ENCODE measurements around the gene CENPB. TPM values are rescaled to one million over a fixed set of nuclear protein-coding genes. Genes with fewer than 3 reads are reported as not detected.

The CENPB gene
- total RNA-seq, 2 experiments from 2014 or later: 67.0 to 68.0 TPM

GRCh38 chr20:3749689-3750531 is 36.6 kb downstream of the CENPB start:
- H3K4me1 Mint-ChIP-seq: peaks cover 19% of the 10 kb centered on the region
- H3K4me3 Mint-ChIP-seq: no peak overlapping the region
- H3K9me3 Mint-ChIP-seq: no peaks in the 10 kb centered on the region
- POLR2A ChIA-PET: interaction anchor here (1.5 kb wide), 1 partner anchor 71 kb away, joined by 3 read pairs; the partner anchor contains the start of gene AP5S1
- no peak overlapping the region for H3K27ac Mint-ChIP-seq
- DNase-seq: peak; percentile 47
- no peaks in the 10 kb centered on the region for H3K36me3 Mint-ChIP-seq (ENCODE audit: low read depth)
- CTCF ChIA-PET: interaction anchor here (0.5 to 6.3 kb wide), 12 partner anchors 10 to 73 kb away, joined by 3 to 43 read pairs (median 4); partner anchors contain the start of gene ADISSP
- H3K27me3 Mint-ChIP-seq: no peaks in the 10 kb centered on the region

DNA sequence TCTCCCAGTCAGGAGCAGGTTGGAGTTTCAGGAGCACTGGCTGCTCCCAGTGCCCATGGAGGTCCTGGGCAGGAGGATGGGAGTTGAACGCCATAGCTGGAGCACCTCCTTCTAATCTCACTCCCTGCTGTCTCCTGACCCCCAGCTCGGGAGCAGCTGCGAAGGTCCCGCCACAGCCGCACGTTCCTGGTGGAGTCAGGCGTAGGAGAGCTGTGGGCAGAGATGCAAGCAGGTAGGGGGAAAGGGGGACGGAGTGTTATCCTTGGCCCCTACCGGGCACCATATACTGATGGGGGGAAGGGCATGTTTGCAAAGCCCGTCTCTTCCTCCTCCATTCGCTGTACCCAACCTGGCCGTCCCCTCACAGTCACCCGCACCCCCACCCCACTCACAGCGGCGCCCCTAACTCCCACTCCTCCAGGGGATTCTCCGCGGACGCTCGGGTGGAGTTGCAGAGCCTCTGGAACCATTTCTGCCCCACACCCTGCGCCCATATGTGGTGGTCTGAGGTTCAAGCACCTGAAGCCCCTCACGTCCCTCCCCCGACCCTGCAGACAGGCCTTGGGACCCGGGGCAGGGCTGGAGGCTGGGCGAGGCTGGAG is 37.4 kb downstream of the CENPB start:
- H3K27ac Mint-ChIP-seq: no peak overlapping the region
- no peak overlapping the region for H3K4me3 Mint-ChIP-seq
- ChIA-PET CTCF (interaction anchor here (0.5 to 1.6 kb wide), 10 partner anchors 9 to 186 kb away, joined by 3 to 10 read pairs (median 4); partner anchors contain the start of gene ADISSP), POLR2A (interaction anchor here (1.5 kb wide), 1 partner anchor 71 kb away, joined by 3 read pairs; the partner anchor contains the start of gene AP5S1)
- no peak for DNase-seq
- no peaks in the 10 kb centered on the region for H3K9me3 Mint-ChIP-seq
- peaks cover 26% of the 10 kb centered on the region for H3K4me1 Mint-ChIP-seq
- H3K36me3 Mint-ChIP-seq (ENCODE audit: low read depth): no peaks in the 10 kb centered on the region
- H3K27me3 Mint-ChIP-seq: peaks cover 7% of the 10 kb centered on the region

- no peak for DNase-seq
- Mint-ChIP-seq H3K27ac (no peak overlapping the region), H3K9me3 (no peaks in the 10 kb centered on the region), H3K4me1 (peaks cover 25% of the 10 kb centered on the region), H3K36me3 (ENCODE audit: low read depth) (no peaks in the 10 kb centered on the region), H3K4me3 (no peak overlapping the region), H3K27me3 (peaks cover 12% of the 10 kb centered on the region)
- ChIA-PET CTCF (interaction anchor here (0.9 to 2.0 kb wide), 5 partner anchors 12 to 185 kb away, joined by 3 to 6 read pairs (median 3); partner anchors contain the start of gene ADISSP), POLR2A (interaction anchor here (1.1 to 1.5 kb wide), 3 partner anchors 12 to 72 kb away, joined by 3 read pairs; partner anchors contain the start of gene AP5S1)
Observed at GRCh38 chr20:3748073-3748472, 38.5 kb downstream of the CENPB start.

DNA sequence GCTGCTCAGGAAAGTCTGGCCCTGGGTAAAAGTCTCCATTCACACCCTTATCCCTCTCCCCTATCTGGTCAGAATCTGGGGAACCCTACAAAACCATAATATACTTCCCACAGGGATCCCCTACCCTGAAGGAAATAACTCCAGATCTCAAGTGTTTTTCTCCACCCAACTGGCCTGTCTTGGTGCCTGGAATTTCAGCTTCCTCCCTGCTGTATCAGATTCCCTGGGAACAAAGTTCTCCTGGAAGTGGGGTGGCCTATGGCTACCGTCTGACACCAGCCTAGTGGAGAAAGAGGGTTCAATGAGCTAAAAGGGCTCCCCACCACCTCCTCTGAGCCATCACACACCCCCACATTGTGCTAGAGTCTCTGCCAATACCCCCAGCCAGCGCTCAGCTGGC is 39.1 kb downstream of the CENPB start:
- POLR2A ChIA-PET: interaction anchor here (1.1 to 1.5 kb wide), 3 partner anchors 11 to 40 kb away, joined by 3 to 4 read pairs (median 3); partner anchors contain the start of gene CENPB
- Mint-ChIP-seq H3K27me3 (peaks cover 12% of the 10 kb centered on the region), H3K4me3 (no peak overlapping the region), H3K27ac (no peak overlapping the region), H3K4me1 (peaks cover 21% of the 10 kb centered on the region), H3K36me3 (ENCODE audit: low read depth) (no peaks in the 10 kb centered on the region), H3K9me3 (no peaks in the 10 kb centered on the region)
- DNase-seq: no peak
- CTCF ChIA-PET: interaction anchor here (0.9 to 2.0 kb wide), 4 partner anchors 11 to 71 kb away, joined by 3 to 6 read pairs (median 3); partner anchors contain the start of gene ADISSP

GRCh38 chr20:3745686-3746173 is 40.8 kb downstream of the CENPB start:
- CTCF ChIA-PET: interaction anchor here (0.8 to 2.0 kb wide), 7 partner anchors 11 to 146 kb away, joined by 3 to 9 read pairs (median 6); partner anchors contain the start of genes ADISSP and AP5S1
- no peak overlapping the region for H3K27ac Mint-ChIP-seq
- no peak overlapping the region for H3K4me3 Mint-ChIP-seq
- peaks cover 12% of the 10 kb centered on the region for H3K4me1 Mint-ChIP-seq
- POLR2A ChIA-PET: interaction anchor here (1.3 kb wide), 1 partner anchor 22 kb away, joined by 5 read pairs; the partner anchor contains the start of gene ADISSP
- H3K27me3 Mint-ChIP-seq: peaks cover 12% of the 10 kb centered on the region
- no peak for DNase-seq
- H3K9me3 Mint-ChIP-seq: no peaks in the 10 kb centered on the region
- no peaks in the 10 kb centered on the region for H3K36me3 Mint-ChIP-seq (ENCODE audit: low read depth)

DNA sequence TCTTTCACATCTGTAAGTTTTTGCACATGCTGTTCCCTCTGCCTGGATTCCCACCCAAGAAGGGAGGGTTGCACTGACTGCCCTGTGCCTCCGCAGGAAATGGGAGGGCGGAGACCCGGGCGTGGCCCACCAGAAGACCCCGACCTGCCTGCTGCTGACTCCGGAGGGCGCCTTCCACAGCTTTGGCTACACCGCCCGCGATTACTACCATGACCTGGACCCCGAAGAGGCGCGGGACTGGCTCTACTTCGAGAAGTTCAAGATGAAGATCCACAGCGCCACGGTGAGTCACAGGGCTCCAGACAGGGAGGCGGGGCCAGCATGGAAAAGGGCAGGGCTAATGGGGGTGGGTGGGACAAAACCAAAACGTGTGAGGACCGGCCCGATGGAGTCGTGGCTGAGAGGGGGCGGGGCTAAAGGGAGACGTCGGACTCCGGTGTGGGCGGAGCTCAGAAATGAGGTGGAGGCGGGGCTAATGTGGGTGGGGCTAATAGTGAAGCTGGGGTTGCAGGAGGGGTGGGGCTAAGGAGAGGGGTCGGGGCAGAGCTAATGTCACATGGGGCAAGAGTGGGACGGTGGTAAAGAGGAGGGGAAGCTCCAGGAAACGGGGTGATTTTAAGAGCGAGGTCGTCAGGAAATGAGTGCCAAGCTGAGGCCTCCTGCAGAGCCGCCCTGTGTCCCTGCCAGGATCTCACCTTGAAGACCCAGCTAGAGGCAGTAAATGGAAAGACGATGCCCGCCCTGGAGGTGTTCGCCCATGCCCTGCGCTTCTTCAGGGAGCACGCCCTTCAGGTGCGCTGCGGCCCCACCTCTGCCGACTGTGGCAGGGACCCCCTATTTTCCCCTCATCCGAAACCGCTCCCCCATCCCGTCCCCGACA is 41.5 kb downstream of the CENPB start:
- peak overlapping the region; percentile 51 for H3K4me3 Mint-ChIP-seq
- peak; percentile 78 for DNase-seq
- POLR2A ChIA-PET: interaction anchor here (1.3 kb wide), 1 partner anchor 22 kb away, joined by 5 read pairs; the partner anchor contains the start of gene ADISSP
- peaks cover 12% of the 10 kb centered on the region for H3K27me3 Mint-ChIP-seq
- no peak overlapping the region for H3K27ac Mint-ChIP-seq
- H3K36me3 Mint-ChIP-seq (ENCODE audit: low read depth): no peaks in the 10 kb centered on the region
- H3K9me3 Mint-ChIP-seq: no peaks in the 10 kb centered on the region
- H3K4me1 Mint-ChIP-seq: peaks cover 12% of the 10 kb centered on the region
- CTCF ChIA-PET: interaction anchor here (0.8 to 1.9 kb wide), 7 partner anchors 11 to 147 kb away, joined by 3 to 9 read pairs (median 4); partner anchors contain the start of gene AP5S1

GRCh38 chr20:3744037-3744436 is 42.5 kb downstream of the CENPB start:
- ChIA-PET CTCF (interaction anchor here (0.6 to 1.9 kb wide), 7 partner anchors 12 to 852 kb away, joined by 3 to 7 read pairs (median 3); no protein-coding TSS in a partner anchor), POLR2A (no interaction called here)
- Mint-ChIP-seq H3K4me1 (peaks cover 12% of the 10 kb centered on the region), H3K9me3 (no peaks in the 10 kb centered on the region), H3K27ac (no peak overlapping the region), H3K36me3 (ENCODE audit: low read depth) (no peaks in the 10 kb centered on the region), H3K27me3 (peaks cover 12% of the 10 kb centered on the region), H3K4me3 (no peak overlapping the region)
- DNase-seq: no peak

- Mint-ChIP-seq H3K36me3 (ENCODE audit: low read depth) (no peaks in the 10 kb centered on the region), H3K27ac (no peak overlapping the region), H3K4me1 (peaks cover 12% of the 10 kb centered on the region), H3K27me3 (peaks cover 12% of the 10 kb centered on the region), H3K4me3 (no peak overlapping the region), H3K9me3 (no peaks in the 10 kb centered on the region)
- no peak for DNase-seq
- ChIA-PET POLR2A (no interaction called here), CTCF (interaction anchor here (0.6 to 1.5 kb wide), 6 partner anchors 8 to 851 kb away, joined by 3 to 5 read pairs (median 4); no protein-coding TSS in a partner anchor)
Observed at GRCh38 chr20:3743251-3743650, 43.3 kb downstream of the CENPB start.

- Mint-ChIP-seq H3K4me1 (peaks cover 12% of the 10 kb centered on the region), H3K9me3 (no peaks in the 10 kb centered on the region), H3K27ac (no peak overlapping the region), H3K27me3 (peaks cover 14% of the 10 kb centered on the region), H3K36me3 (ENCODE audit: low read depth) (no peaks in the 10 kb centered on the region), H3K4me3 (no peak overlapping the region)
- CTCF ChIA-PET: interaction anchor here (1.3 kb wide), 1 partner anchor 31 kb away, joined by 5 read pairs; no protein-coding TSS in a partner anchor
- DNase-seq: no peak
- POLR2A ChIA-PET: no interaction called here
Observed at GRCh38 chr20:3741836-3742458, 44.6 kb downstream of the CENPB start.

DNA sequence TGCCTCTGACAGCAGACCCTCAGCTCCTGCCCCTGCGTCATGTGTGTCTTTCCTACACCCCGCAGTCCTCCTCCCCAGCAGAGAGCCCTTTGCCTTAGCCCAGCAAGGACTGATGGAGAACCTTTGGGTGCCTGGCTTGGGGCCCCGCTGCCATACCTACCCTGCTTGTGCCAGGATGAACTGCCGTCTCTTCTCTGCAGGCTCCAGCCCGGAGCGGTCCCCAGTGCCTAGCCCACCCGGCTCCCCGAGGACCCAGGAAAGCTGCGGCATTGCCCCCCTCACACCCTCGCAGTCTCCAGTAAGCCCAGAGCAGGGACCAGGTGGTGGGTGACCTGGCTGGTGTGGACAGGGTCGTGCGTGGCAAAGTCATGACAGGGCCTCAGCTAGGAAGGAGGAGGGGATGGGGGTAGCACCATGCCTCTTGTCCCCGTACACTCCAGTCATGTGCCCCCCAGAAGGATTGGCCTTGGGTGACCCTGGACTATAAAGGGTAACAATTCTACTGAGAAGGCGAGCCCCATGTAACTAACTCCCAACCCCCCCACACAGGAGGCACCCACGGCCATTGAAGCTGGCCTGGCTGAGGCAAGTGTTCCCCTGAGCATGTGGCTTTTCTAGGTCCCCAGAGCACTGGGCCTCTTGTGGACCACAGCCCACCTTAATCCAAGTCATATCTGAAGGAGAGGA is 45.8 kb downstream of the CENPB start:
- Mint-ChIP-seq H3K9me3 (no peaks in the 10 kb centered on the region), H3K27ac (no peak overlapping the region), H3K4me1 (peaks cover 12% of the 10 kb centered on the region), H3K27me3 (peaks cover 20% of the 10 kb centered on the region), H3K36me3 (ENCODE audit: low read depth) (no peaks in the 10 kb centered on the region), H3K4me3 (no peak overlapping the region)
- ChIA-PET POLR2A (interaction anchor here (1.7 kb wide), 1 partner anchor 27 kb away, joined by 5 read pairs; the partner anchor contains the start of gene ADISSP), CTCF (interaction anchor here (0.7 to 1.3 kb wide), 3 partner anchors 9 to 61 kb away, joined by 3 to 5 read pairs (median 5); no protein-coding TSS in a partner anchor)
- DNase-seq: no peak

- no peak for DNase-seq
- POLR2A ChIA-PET: interaction anchor here (1.7 kb wide), 1 partner anchor 28 kb away, joined by 5 read pairs; the partner anchor contains the start of gene ADISSP
- H3K27ac Mint-ChIP-seq: no peak overlapping the region
- H3K4me1 Mint-ChIP-seq: peaks cover 9% of the 10 kb centered on the region
- no peaks in the 10 kb centered on the region for H3K9me3 Mint-ChIP-seq
- H3K4me3 Mint-ChIP-seq: no peak overlapping the region
- peaks cover 22% of the 10 kb centered on the region for H3K27me3 Mint-ChIP-seq
- no peaks in the 10 kb centered on the region for H3K36me3 Mint-ChIP-seq (ENCODE audit: low read depth)
- CTCF ChIA-PET: interaction anchor here (0.9 to 1.5 kb wide), 2 partner anchors 10 to 29 kb away, joined by 3 read pairs; no protein-coding TSS in a partner anchor
Observed at GRCh38 chr20:3739926-3740451, 46.6 kb downstream of the CENPB start.

All from activated CD4-positive, alpha-beta memory T cell treated with anti-CD3 and anti-CD28 coated beads, Interleukin-2, amount 10 ng/mL, durations not matched to agents 7 days and 5 days (primary cell).